Measurements from ENCODE around the gene OSM. TPM values are rescaled to one million over a fixed set of nuclear protein-coding genes. Genes with fewer than 3 reads are reported as not detected.

The OSM gene
- total RNA-seq, 4 donors from 2014 or later: 0.76 to 8.8 (median 0.76) TPM; not detected in 1

DNA sequence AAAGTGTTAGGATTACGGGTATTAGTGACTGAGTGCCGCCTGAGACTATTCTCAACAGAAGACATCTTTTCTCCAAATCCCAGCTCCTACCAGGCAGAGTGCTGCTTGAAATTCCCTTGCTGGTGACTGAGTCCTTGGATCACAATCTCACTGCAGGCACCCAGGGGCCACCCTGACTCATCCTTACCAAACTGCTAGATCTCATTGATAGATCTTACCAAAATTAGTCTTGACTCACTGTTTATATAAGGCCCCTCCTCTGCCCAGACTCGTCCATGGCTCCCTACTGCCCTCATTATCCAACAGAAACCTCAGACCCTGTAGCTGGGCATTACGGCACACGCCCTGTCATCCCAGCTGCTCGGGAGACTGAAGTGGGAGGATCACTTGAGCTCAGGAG is 45.4 kb upstream of the OSM start:
- Histone ChIP-seq H3K36me3 (no peaks in the 10 kb centered on the region), H3K4me3 (no peak overlapping the region), H3K4me1 (peaks cover 0 to 33% of the 10 kb centered on the region in 2 donors), H3K9me3 (no peaks in the 10 kb centered on the region), H3K27me3 (no peaks in the 10 kb centered on the region), H3K27ac (peak overlapping the region; percentile 85 to 86)
- TF ChIP-seq, protein P1, sequence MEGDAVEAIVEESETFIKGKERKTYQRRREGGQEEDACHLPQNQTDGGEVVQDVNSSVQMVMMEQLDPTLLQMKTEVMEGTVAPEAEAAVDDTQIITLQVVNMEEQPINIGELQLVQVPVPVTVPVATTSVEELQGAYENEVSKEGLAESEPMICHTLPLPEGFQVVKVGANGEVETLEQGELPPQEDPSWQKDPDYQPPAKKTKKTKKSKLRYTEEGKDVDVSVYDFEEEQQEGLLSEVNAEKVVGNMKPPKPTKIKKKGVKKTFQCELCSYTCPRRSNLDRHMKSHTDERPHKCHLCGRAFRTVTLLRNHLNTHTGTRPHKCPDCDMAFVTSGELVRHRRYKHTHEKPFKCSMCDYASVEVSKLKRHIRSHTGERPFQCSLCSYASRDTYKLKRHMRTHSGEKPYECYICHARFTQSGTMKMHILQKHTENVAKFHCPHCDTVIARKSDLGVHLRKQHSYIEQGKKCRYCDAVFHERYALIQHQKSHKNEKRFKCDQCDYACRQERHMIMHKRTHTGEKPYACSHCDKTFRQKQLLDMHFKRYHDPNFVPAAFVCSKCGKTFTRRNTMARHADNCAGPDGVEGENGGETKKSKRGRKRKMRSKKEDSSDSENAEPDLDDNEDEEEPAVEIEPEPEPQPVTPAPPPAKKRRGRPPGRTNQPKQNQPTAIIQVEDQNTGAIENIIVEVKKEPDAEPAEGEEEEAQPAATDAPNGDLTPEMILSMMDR (IDR thresholded peaks at IDR 0.05): no peak
- TF ChIP-seq POLR2A (IDR thresholded peaks at IDR 0.05): no peak
- intact Hi-C loops (cut with DNase I; ENCODE audit: low total_unique reads): no loop called here
- no peak for DNase-seq

DNA sequence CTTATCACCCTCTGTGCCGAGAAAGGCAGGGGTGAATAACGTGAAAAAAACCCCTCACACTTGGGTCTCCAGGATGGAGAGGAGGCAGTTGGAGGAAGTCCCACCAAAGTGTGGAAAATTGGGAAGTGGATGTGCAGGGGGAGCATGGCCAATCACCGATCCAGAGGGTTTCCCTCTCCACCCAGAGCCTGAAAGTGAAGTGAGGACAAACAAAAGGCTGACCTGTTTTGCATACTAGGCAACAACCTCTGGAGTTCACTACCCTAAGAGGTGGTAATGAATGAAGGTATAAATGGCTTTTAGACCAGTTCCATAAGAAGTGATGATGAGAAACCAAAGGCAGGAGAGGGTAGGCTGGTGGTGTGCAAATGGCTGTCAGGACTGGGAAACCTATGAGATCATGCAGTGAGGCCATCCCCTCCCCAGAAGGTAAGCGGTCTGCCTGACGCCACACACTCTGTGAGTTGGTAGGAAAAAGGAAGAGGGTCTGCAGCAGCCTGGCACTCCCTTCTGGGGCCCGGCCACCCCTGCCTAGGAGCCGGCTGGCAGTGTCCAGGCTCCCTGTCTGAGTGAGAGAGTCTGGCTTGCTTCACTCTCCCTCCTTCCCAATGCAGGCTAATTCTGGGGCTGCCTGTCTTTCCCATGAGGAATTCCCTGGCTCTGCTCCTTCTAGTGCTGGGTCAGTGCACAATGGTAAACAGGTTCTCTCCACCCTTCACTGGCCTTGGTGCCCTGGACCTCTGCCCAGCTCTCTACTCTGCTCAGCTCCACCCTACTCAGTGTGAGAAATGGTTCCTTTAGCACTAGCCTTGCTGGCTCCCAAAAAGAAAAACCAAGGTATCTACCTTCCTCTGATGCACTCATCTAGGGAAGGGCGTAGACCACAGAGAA is 44.5 kb upstream of the OSM start:
- Histone ChIP-seq H3K4me3 (peak overlapping the region in 1 of 2 donors; percentile 1), H3K4me1 (peaks cover 0 to 35% of the 10 kb centered on the region in 2 donors), H3K9me3 (no peaks in the 10 kb centered on the region), H3K36me3 (no peaks in the 10 kb centered on the region), H3K27me3 (no peaks in the 10 kb centered on the region), H3K27ac (peak overlapping the region; percentile 85 to 86)
- intact Hi-C loops (cut with DNase I; ENCODE audit: low total_unique reads): no loop called here
- peak; percentile 67 to 86 for DNase-seq
- TF ChIP-seq, protein P1 (IDR thresholded peaks at IDR 0.05): no peak
- TF ChIP-seq POLR2A (IDR thresholded peaks at IDR 0.05): peak in 1 of 2 donors; percentile 35

DNA sequence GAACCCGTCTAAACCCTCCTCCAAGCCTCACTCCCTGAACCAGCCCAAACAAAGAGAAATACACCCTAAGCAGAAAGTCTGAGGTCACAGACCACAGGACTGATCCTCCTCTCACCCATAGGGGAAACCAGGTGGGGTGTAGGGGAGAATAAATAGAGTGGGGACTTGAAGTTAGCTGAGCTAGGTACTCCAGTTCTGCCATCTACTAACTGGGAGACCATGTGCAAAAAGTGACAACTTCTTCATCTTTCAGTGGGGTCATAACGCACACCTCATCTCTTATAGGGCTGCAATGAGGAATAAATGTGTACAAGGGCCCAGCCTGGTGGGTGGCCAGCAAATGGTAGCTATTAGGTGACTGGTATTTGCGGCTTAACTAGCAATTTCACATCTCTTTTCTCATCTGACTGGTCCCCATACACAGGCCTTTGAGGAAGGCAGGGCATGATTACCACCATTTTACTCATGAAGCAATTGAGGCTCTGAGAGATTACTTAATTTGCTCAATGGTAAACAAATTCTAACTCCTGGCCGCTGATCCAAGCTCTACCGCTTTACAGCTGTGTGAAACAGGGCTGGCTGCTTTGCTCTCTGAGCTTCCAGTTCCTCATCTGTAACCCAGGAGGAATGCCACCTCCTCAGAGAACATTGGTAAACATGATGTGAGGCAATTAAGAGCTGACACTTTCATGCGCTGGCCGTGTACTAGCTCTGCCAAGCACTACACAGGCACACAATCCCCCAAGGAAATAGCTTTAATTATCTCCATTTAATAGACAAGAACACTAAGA is 43.5 kb upstream of the OSM start:
- H3K27ac ChIP-seq: peak overlapping the region; percentile 85 to 86
- H3K36me3 ChIP-seq: no peaks in the 10 kb centered on the region
- peaks cover 4 to 35% of the 10 kb centered on the region in 2 donors for H3K4me1 ChIP-seq
- H3K9me3 ChIP-seq: no peaks in the 10 kb centered on the region
- H3K4me3 ChIP-seq: no peak overlapping the region
- TF ChIP-seq, protein P1 (IDR thresholded peaks at IDR 0.05): no peak
- TF ChIP-seq POLR2A (IDR thresholded peaks at IDR 0.05): no peak
- intact Hi-C loops (cut with DNase I; ENCODE audit: low total_unique reads): no loop called here
- H3K27me3 ChIP-seq: no peaks in the 10 kb centered on the region
- DNase-seq: peak in 1 of 2 donors; percentile 44

DNA sequence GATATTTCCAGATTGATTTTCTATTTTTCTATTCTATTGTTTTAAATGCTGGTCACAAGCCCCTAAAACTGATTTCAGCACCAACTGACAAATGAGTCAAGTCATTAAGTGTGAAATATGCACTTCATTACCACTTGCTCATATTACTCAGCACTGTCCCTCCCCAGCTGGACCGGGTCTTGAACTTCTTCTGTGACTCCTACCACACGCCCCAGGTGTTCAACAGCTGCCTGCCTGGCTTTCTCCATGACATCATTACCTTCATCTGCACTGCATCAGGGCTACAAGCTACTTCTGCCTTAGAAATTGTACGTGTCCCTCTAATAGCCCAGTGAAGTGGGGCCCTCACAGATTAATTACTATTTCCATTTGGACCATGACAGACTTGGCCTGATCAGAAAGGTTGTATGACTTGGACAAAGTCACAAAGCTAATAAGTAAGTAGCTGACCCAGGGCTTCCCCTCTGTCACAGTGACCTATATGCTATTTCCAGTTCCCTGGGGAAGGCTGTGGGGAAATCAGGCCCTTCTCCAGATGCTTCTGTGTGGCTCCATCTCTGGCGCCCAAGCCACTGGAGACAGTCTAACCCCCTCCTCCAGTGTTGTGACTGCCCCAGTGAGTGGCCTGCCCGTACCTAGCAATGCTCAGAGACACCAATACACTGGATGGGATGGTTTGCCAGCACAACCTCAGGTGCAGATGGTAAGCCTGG is 42.0 kb upstream of the OSM start:
- no peak for TF ChIP-seq POLR2A (IDR thresholded peaks at IDR 0.05)
- TF ChIP-seq, protein P1 (IDR thresholded peaks at IDR 0.05): no peak
- Histone ChIP-seq H3K4me3 (no peak overlapping the region), H3K4me1 (peaks cover 4 to 42% of the 10 kb centered on the region in 2 donors), H3K27me3 (no peaks in the 10 kb centered on the region), H3K27ac (peak overlapping the region; percentile 13 to 86), H3K9me3 (no peaks in the 10 kb centered on the region), H3K36me3 (no peaks in the 10 kb centered on the region)
- peak in 1 of 2 donors; percentile 48 for DNase-seq
- intact Hi-C loops (cut with DNase I; ENCODE audit: low total_unique reads): no loop called here
